ENCODE data around the gene NNT.
"Not testable (repeated sequence)": the region's sequence is repeated elsewhere in the genome, so short reads cannot be mapped to it uniquely, and the experiment has no call there.

The NNT gene

DNA sequence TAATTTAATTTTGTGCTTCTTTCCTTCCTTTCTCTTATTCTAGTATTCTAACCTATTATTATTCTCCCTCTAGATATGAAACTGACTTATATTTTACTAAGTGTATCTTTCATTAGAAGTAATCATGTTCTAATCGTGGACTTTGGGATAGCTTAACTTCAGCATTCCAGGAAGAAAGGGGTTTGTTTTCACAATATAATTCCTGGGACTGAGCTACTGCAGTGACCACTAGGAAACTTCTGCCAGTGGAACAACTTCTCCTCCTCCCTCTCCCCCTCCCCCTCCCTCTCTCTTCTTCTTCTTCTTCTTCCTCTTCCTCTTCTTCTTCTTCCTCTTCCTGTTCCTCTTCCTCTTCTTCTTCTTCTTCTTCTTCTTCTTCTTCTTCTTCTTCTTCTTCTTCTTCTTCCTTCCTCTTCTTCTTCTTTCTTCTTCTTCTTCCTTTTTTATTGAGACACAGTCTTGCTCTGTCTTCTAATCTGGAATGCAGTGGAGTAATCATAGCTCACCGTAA is 127.9 kb downstream of the NNT start:
- DNase-seq, result no peak

- DNase-seq, result no peak
Observed at GRCh38 chr5:43731573-43731972, 128.6 kb downstream of the NNT start.

- not testable (repeated sequence) for DNase-seq
Observed at GRCh38 chr5:43745923-43746548, 143.1 kb downstream of the NNT start.

GRCh38 chr5:43750809-43751208 is 147.8 kb downstream of the NNT start:
- DNase-seq, result no peak

DNA sequence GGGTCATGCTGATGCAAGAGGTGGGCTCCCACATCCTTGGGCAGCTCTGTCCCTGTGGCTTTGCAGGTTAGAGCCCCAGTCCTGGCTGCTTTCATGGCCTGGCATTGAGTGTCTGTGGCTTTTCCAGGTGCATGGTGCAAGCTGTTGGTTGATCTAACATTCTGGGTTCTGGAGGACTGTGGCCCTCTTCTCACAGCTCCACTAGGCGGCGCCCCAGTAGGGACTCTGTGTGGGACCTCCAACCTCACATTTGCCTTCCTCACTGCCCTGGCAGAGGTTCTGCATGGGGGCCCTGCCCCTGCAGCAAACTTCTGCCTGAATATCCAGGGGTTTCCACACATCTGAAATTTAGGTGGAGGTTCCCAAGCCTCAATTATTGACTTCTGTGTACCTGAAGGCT is 150.1 kb downstream of the NNT start:
- no peak for DNase-seq
